Measurements from ENCODE around the gene CAMK1.

Gene CAMK1

GRCh38 chr3:9715764-9716437 lies 53.8 kb downstream of the CAMK1 start:
- Histone ChIP-seq H3F3A (ENCODE audit: control insufficient read depth, insufficient read depth) (no peaks in the 10 kb centered on the region), H3K4me3 (ENCODE audit: low read length) (no peak overlapping the region), H3K79me2 (ENCODE audit: control insufficient read depth, low read length) (no peaks in the 10 kb centered on the region), H3K9me2 (replicated peaks; ENCODE audit: control insufficient read depth, low read length) (no peaks in the 10 kb centered on the region), H3K4me1 (ENCODE audit: control insufficient read depth, low read length) (peaks cover 12% of the 10 kb centered on the region), H3K9me3 (ENCODE audit: control insufficient read depth, insufficient read depth, low read length) (no peaks in the 10 kb centered on the region), H3K4me2 (ENCODE audit: low read length) (no peak overlapping the region), H3K27me3 (ENCODE audit: control insufficient read depth, low read length) (peaks cover 8% of the 10 kb centered on the region; the same call in 1 of the 2 replicates), H3K36me3 (ENCODE audit: control insufficient read depth, low read length) (no peaks in the 10 kb centered on the region), H4K20me1 (ENCODE audit: control insufficient read depth, insufficient read depth, low read depth, low read length) (no peaks in the 10 kb centered on the region), H3K27ac (ENCODE audit: low read depth, low read length) (no peak overlapping the region)
- no peak for TF ChIP-seq EZH2phosphoT487 (IDR thresholded peaks at IDR 0.05; ENCODE audit: borderline replicate concordance, low read length)
- no peak for TF ChIP-seq CTCF (IDR thresholded peaks at IDR 0.05; ENCODE audit: low read depth, low read length, poor library complexity, severe bottlenecking)

GRCh38 chr3:9715136-9715535 lies 54.6 kb downstream of the CAMK1 start:
- Histone ChIP-seq H3K27ac (ENCODE audit: low read depth, low read length) (no peak overlapping the region), H3K27me3 (ENCODE audit: control insufficient read depth, low read length) (peaks cover 8% of the 10 kb centered on the region; the same call in 1 of the 2 replicates), H3K4me1 (ENCODE audit: control insufficient read depth, low read length) (peaks cover 9% of the 10 kb centered on the region), H3K36me3 (ENCODE audit: control insufficient read depth, low read length) (no peaks in the 10 kb centered on the region), H3F3A (ENCODE audit: control insufficient read depth, insufficient read depth) (no peaks in the 10 kb centered on the region), H3K4me2 (ENCODE audit: low read length) (no peak overlapping the region), H4K20me1 (ENCODE audit: control insufficient read depth, insufficient read depth, low read depth, low read length) (no peaks in the 10 kb centered on the region), H3K79me2 (ENCODE audit: control insufficient read depth, low read length) (no peaks in the 10 kb centered on the region), H3K9me3 (ENCODE audit: control insufficient read depth, insufficient read depth, low read length) (no peaks in the 10 kb centered on the region), H3K9me2 (replicated peaks; ENCODE audit: control insufficient read depth, low read length) (no peaks in the 10 kb centered on the region), H3K4me3 (ENCODE audit: low read length) (no peak overlapping the region)
- TF ChIP-seq EZH2phosphoT487 (IDR thresholded peaks at IDR 0.05; ENCODE audit: borderline replicate concordance, low read length): no peak
- TF ChIP-seq CTCF (IDR thresholded peaks at IDR 0.05; ENCODE audit: low read depth, low read length, poor library complexity, severe bottlenecking): no peak

- H3K4me3 ChIP-seq (ENCODE audit: low read length): no peak overlapping the region
- no peaks in the 10 kb centered on the region for H4K20me1 ChIP-seq (ENCODE audit: control insufficient read depth, insufficient read depth, low read depth, low read length)
- no peaks in the 10 kb centered on the region for H3K36me3 ChIP-seq (ENCODE audit: control insufficient read depth, low read length)
- H3K27me3 ChIP-seq (ENCODE audit: control insufficient read depth, low read length): peaks cover 8% of the 10 kb centered on the region; the same call in 1 of the 2 replicates
- no peaks in the 10 kb centered on the region for H3K79me2 ChIP-seq (ENCODE audit: control insufficient read depth, low read length)
- no peaks in the 10 kb centered on the region for H3F3A ChIP-seq (ENCODE audit: control insufficient read depth, insufficient read depth)
- H3K4me1 ChIP-seq (ENCODE audit: control insufficient read depth, low read length): peaks cover 9% of the 10 kb centered on the region
- H3K4me2 ChIP-seq (ENCODE audit: low read length): no peak overlapping the region
- no peaks in the 10 kb centered on the region for H3K9me3 ChIP-seq (ENCODE audit: control insufficient read depth, insufficient read depth, low read length)
- H3K9me2 ChIP-seq (replicated peaks; ENCODE audit: control insufficient read depth, low read length): no peaks in the 10 kb centered on the region
- no peak overlapping the region for H3K27ac ChIP-seq (ENCODE audit: low read depth, low read length)
- no peak for TF ChIP-seq CTCF (IDR thresholded peaks at IDR 0.05; ENCODE audit: low read depth, low read length, poor library complexity, severe bottlenecking)
Observed at GRCh38 chr3:9713142-9713541, 56.6 kb downstream of the CAMK1 start.
